Measurements from ENCODE around the gene GMNN.
"Not testable (repeated sequence)": the region's sequence is repeated elsewhere in the genome, so short reads cannot be mapped to it uniquely, and the experiment has no call there.

GMNN gene

GRCh38 chr6:24763578-24763977 is 11.2 kb upstream of the GMNN start:
- DNase-seq, result no peak

- DNase-seq, result not testable (repeated sequence)
Observed at GRCh38 chr6:24764833-24765828, 9.6 kb upstream of the GMNN start.

GRCh38 chr6:24765968-24766367 is 8.8 kb upstream of the GMNN start:
- DNase-seq, result not testable (repeated sequence)

GRCh38 chr6:24766680-24767462 is 7.9 kb upstream of the GMNN start:
- DNase-seq, result no peak

GRCh38 chr6:24768361-24768760 is 6.4 kb upstream of the GMNN start:
- no peak for DNase-seq

GRCh38 chr6:24775520-24776058 is 852 bp downstream of the GMNN start:
- DNase-seq, result peak; percentile 47

- no peak for DNase-seq
Observed at GRCh38 chr6:24777227-24777626, 2.5 kb downstream of the GMNN start.

GRCh38 chr6:24778121-24778520 is 3.4 kb downstream of the GMNN start:
- DNase-seq, result no peak

- DNase-seq, result no peak
Observed at GRCh38 chr6:24778878-24779277, 4.1 kb downstream of the GMNN start.

GRCh38 chr6:24779416-24780016 is 4.8 kb downstream of the GMNN start:
- DNase-seq, result no peak

- no peak for DNase-seq
Observed at GRCh38 chr6:24780206-24780605, 5.5 kb downstream of the GMNN start.

GRCh38 chr6:24788031-24788665 is 13.4 kb downstream of the GMNN start:
- DNase-seq, result no peak

- DNase-seq, result no peak
Observed at GRCh38 chr6:24795106-24795505, 20.4 kb downstream of the GMNN start.

GRCh38 chr6:24796616-24797290 is 22.0 kb downstream of the GMNN start:
- no peak for DNase-seq

GRCh38 chr6:24797596-24798216 is 23.0 kb downstream of the GMNN start:
- DNase-seq, result no peak

- no peak for DNase-seq
Observed at GRCh38 chr6:24798740-24799540, 24.2 kb downstream of the GMNN start, which contains the start of gene ARMH2. TSS of gene ARMH2 (minus strand) at chr6:24798917. CDS start at chr6:24798857, 60 bp downstream.

- DNase-seq, result no peak
Observed at GRCh38 chr6:24799541-24799915, 24.8 kb downstream of the GMNN start.

- DNase-seq, result no peak
Observed at GRCh38 chr6:24802271-24803059, 27.7 kb downstream of the GMNN start.

GRCh38 chr6:24807584-24807983 is 32.8 kb downstream of the GMNN start:
- DNase-seq, result no peak

GRCh38 chr6:24809728-24810127 is 35.0 kb downstream of the GMNN start:
- no peak for DNase-seq
